Mesenchymal stem cell (in vitro differentiated cells and primary cell): ENCODE measurements around the gene PTGER4.

Experiments
- DNase-seq: peaks from one replicate; pipeline ENCODE4 v3.0.0-alpha.2; 2013
- H2AFZ ChIP-seq: one replicate; pipeline ENCODE4 v1.6.1; 2013; ENCODE audit warnings: low read depth, mild to moderate bottlenecking, control low read depth, inconsistent platforms, low read length, moderate library complexity
- H2AK5ac ChIP-seq: 2 replicates; pipeline ENCODE4 v1.6.1; 2013; ENCODE audit warnings: low read length, moderate library complexity, mild to moderate bottlenecking, inconsistent platforms; ENCODE audit not compliant: severe bottlenecking
- H2BK120ac ChIP-seq: one replicate; pipeline ENCODE4 v1.6.1; 2013; ENCODE audit warnings: low read depth, mild to moderate bottlenecking, inconsistent platforms, low read length, moderate library complexity
- H2BK12ac ChIP-seq, 2 experiments: one replicate each; pipeline ENCODE4 v1.6.1; 2013; ENCODE audit warnings: inconsistent platforms in 2 of 2, low read length in 2 of 2, mild to moderate bottlenecking in 2 of 2, moderate library complexity in 2 of 2, control low read depth in 1 of 2
- H2BK15ac ChIP-seq: one replicate; pipeline ENCODE4 v1.6.1; 2013; ENCODE audit warnings: mild to moderate bottlenecking, low read depth, inconsistent platforms; ENCODE audit not compliant: poor library complexity, severe bottlenecking
- H2BK5ac ChIP-seq: 2 replicates; pipeline ENCODE4 v1.6.1; 2013; ENCODE audit warnings: low read depth, mild to moderate bottlenecking, low read length, control low read depth, inconsistent platforms; ENCODE audit not compliant: poor library complexity, severe bottlenecking
- H3K14ac ChIP-seq, 2 experiments: one replicate each; pipeline ENCODE4 v1.6.1; 2013; ENCODE audit warnings: inconsistent platforms in 2 of 2, low read length in 2 of 2, control low read depth in 1 of 2, mild to moderate bottlenecking in 1 of 2, moderate library complexity in 1 of 2
- H3K18ac ChIP-seq, 2 experiments: one replicate each; pipeline ENCODE4 v1.6.1; 2013; ENCODE audit warnings: inconsistent platforms in 2 of 2, low read length in 2 of 2, control low read depth in 1 of 2, low read depth in 1 of 2, mild to moderate bottlenecking in 1 of 2
- H3K23ac ChIP-seq, 2 experiments: one replicate each; pipeline ENCODE4 v1.6.1; 2013; ENCODE audit warnings: inconsistent platforms in 2 of 2, low read length in 2 of 2, mild to moderate bottlenecking in 2 of 2, moderate library complexity in 2 of 2, control low read depth in 1 of 2
- H3K27ac ChIP-seq: 2 replicates; pipeline ENCODE4 v1.5.1; 2013; ENCODE audit warnings: mild to moderate bottlenecking, moderate library complexity, low read length, control low read depth, inconsistent platforms; ENCODE audit not compliant: poor library complexity, severe bottlenecking
- H3K27me3 ChIP-seq, 2 experiments: 2 replicates each; pipeline versions ENCODE4 v1.6.1 to v1.7.0; 2013; ENCODE audit warnings: low read length in 2 of 2, mild to moderate bottlenecking in 2 of 2, moderate library complexity in 2 of 2, control low read depth in 1 of 2, inconsistent platforms in 1 of 2; ENCODE audit not compliant: control insufficient read depth in 1 of 2, insufficient read depth in 1 of 2
- H3K36me3 ChIP-seq, 2 experiments: 2 replicates each; pipeline versions ENCODE4 v1.6.1 to v1.7.0; 2013; ENCODE audit warnings: low read length in 2 of 2, control low read depth in 1 of 2, inconsistent platforms in 1 of 2, low read depth in 1 of 2, mild to moderate bottlenecking in 1 of 2; ENCODE audit not compliant: insufficient read depth in 2 of 2, control insufficient read depth in 1 of 2
- H3K4ac ChIP-seq, 2 experiments: one replicate each; pipeline ENCODE4 v1.6.1; 2013; ENCODE audit warnings: inconsistent platforms in 2 of 2, low read length in 2 of 2, mild to moderate bottlenecking in 2 of 2, moderate library complexity in 2 of 2, control low read depth in 1 of 2, low read depth in 1 of 2
- H3K4me1 ChIP-seq: 2 replicates; pipeline ENCODE4 v1.6.1; 2013; ENCODE audit warnings: low read depth, low read length, control low read depth; ENCODE audit not compliant: control insufficient read depth, insufficient read depth
- H3K4me2 ChIP-seq: 2 replicates; pipeline ENCODE4 v1.6.1; 2013; ENCODE audit warnings: low read length, mild to moderate bottlenecking, inconsistent platforms; ENCODE audit not compliant: poor library complexity, severe bottlenecking
- H3K4me3 ChIP-seq, 2 experiments: 2 replicates each; pipeline versions ENCODE4 v1.5.1 to v1.7.0; 2013; ENCODE audit warnings: low read length in 2 of 2, mild to moderate bottlenecking in 2 of 2, control low read depth in 1 of 2, low read depth in 1 of 2; ENCODE audit not compliant: insufficient read depth in 1 of 2
- H3K79me1 ChIP-seq: replicated peaks from 2 replicates; pipeline ENCODE4 v1.6.1; 2013; ENCODE audit warnings: mild to moderate bottlenecking, control low read depth, low read length, inconsistent platforms; ENCODE audit not compliant: poor library complexity, severe bottlenecking
- H3K9ac ChIP-seq: 2 replicates; pipeline ENCODE4 v1.7.0; 2013; ENCODE audit warnings: mild to moderate bottlenecking, low read length, moderate library complexity
- H3K9me3 ChIP-seq: 2 replicates; pipeline ENCODE4 v1.7.0; 2013; ENCODE audit warnings: mild to moderate bottlenecking, low read length; ENCODE audit not compliant: control insufficient read depth
- H4K8ac ChIP-seq: one replicate; pipeline ENCODE4 v1.6.1; 2013; ENCODE audit warnings: inconsistent platforms, mild to moderate bottlenecking, low read length, moderate library complexity
- H4K91ac ChIP-seq: one replicate; pipeline ENCODE4 v1.6.1; 2013; ENCODE audit warnings: mild to moderate bottlenecking, low read length, inconsistent platforms
- WGBS: methylation state at CpG from one replicate; pipeline ENCODE4 v1.1.7; 2013; ENCODE audit warnings: mixed read lengths; 5-methylcytosine and 5-hydroxymethylcytosine counted together

PTGER4 gene

DNA sequence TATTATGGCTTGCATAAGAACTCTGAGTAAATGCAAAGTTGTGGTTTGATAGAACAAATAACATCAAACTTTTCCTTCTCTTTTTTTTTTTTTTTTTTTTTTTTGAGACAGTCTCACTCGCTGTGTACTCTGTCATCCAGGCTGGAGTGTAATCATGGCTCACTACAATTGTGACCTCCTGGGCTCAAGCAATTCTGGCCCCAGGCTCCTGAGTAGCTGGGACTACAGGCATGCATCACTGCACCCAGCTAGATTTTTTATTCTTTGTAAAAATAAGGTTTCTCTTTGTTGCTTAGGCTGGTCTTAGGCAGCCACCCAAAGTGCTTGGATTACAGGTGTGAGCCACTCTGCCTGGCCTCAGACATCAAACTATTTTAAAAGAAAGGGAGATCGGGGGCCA lies 19.0 kb upstream of the PTGER4 start:
- no peaks in the 10 kb centered on the region for H3K27me3 ChIP-seq
- no peak overlapping the region for H3K4ac ChIP-seq
- H2AFZ ChIP-seq, result no peak overlapping the region
- no peak for DNase-seq
- H2BK5ac ChIP-seq, result no peak overlapping the region
- H3K23ac ChIP-seq, result no peak overlapping the region
- no peaks in the 10 kb centered on the region for H3K36me3 ChIP-seq
- no peak overlapping the region for H2BK12ac ChIP-seq
- no peak overlapping the region for H3K14ac ChIP-seq
- no peak overlapping the region for H4K91ac ChIP-seq
- no peaks in the 10 kb centered on the region for H3K79me1 ChIP-seq
- H2BK120ac ChIP-seq, result no peak overlapping the region
- H3K9ac ChIP-seq, result no peak overlapping the region
- 100% methylated on average over 1 of the region's 2 CpGs for WGBS
- no peak overlapping the region for H2BK15ac ChIP-seq
- no peaks in the 10 kb centered on the region for H3K9me3 ChIP-seq
- no peak overlapping the region for H4K8ac ChIP-seq
- H2AK5ac ChIP-seq, result no peak overlapping the region
- no peaks in the 10 kb centered on the region for H3K4me1 ChIP-seq
- no peak overlapping the region for H3K18ac ChIP-seq
- no peak overlapping the region for H3K27ac ChIP-seq
- no peak overlapping the region for H3K4me2 ChIP-seq
- no peak overlapping the region for H3K4me3 ChIP-seq

DNA sequence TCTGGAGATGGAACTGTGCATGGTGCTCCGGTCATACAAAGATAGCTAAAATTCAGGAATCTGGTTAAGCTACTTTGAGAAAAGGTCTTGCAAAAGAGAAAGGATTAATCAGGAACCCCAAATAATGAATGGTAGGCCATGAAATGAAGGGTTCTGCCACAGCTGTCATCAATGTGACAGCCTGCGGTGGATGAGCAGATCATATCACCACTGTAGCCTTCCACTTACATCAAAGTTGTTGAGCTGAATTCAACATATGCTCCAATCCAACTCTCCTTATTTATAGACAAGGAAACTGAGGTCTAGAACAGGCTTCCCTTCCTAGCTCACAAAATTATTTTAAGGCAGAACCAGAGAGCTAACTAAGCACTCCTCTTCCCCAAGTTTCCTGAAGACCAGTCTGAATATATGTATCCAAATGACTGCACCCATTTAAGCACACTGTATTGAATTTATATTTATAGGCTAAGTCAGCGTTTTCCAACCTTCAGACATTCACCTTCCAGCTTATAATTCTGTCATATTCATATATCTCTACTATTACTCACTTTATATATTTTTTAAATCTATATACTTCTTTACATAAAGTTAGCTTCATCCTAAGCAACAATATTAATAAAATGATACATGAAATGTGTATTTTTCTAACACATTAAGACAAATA lies 13.9 kb upstream of the PTGER4 start:
- no peaks in the 10 kb centered on the region for H3K4me1 ChIP-seq
- no peak overlapping the region for H3K4me3 ChIP-seq
- no peak overlapping the region for H3K14ac ChIP-seq
- H2BK120ac ChIP-seq, result no peak overlapping the region
- no peak overlapping the region for H2BK5ac ChIP-seq
- no peak overlapping the region for H4K91ac ChIP-seq
- H3K79me1 ChIP-seq, result no peaks in the 10 kb centered on the region
- H3K27ac ChIP-seq, result no peak overlapping the region
- no peak overlapping the region for H2AK5ac ChIP-seq
- H2BK12ac ChIP-seq, result no peak overlapping the region
- H3K23ac ChIP-seq, result no peak overlapping the region
- DNase-seq, result no peak
- no peak overlapping the region for H2BK15ac ChIP-seq
- H3K36me3 ChIP-seq, result no peaks in the 10 kb centered on the region
- H3K4me2 ChIP-seq, result no peak overlapping the region
- H3K9me3 ChIP-seq, result no peaks in the 10 kb centered on the region
- no peaks in the 10 kb centered on the region for H3K27me3 ChIP-seq
- no peak overlapping the region for H2AFZ ChIP-seq
- H4K8ac ChIP-seq, result no peak overlapping the region
- 78% methylated on average over 3 of the region's 3 CpGs for WGBS
- no peak overlapping the region for H3K4ac ChIP-seq
- no peak overlapping the region for H3K18ac ChIP-seq
- no peak overlapping the region for H3K9ac ChIP-seq

GRCh38 chr5:40666657-40667056 lies 13.1 kb upstream of the PTGER4 start:
- Histone ChIP-seq H4K91ac (no peak overlapping the region), H3K27ac (no peak overlapping the region), H2BK120ac (no peak overlapping the region), H2AFZ (no peak overlapping the region), H2BK12ac (no peak overlapping the region), H3K36me3 (no peaks in the 10 kb centered on the region), H3K4me2 (no peak overlapping the region), H2AK5ac (no peak overlapping the region), H3K4me1 (no peaks in the 10 kb centered on the region), H4K8ac (no peak overlapping the region), H3K4ac (no peak overlapping the region), H3K27me3 (no peaks in the 10 kb centered on the region), H3K23ac (no peak overlapping the region), H3K9me3 (no peaks in the 10 kb centered on the region), H2BK15ac (no peak overlapping the region), H2BK5ac (no peak overlapping the region), H3K9ac (no peak overlapping the region), H3K14ac (no peak overlapping the region), H3K18ac (no peak overlapping the region), H3K79me1 (no peaks in the 10 kb centered on the region), H3K4me3 (no peak overlapping the region)
- WGBS, result no CpG with 5 or more reads among the region's 1 CpG
- no peak for DNase-seq

DNA sequence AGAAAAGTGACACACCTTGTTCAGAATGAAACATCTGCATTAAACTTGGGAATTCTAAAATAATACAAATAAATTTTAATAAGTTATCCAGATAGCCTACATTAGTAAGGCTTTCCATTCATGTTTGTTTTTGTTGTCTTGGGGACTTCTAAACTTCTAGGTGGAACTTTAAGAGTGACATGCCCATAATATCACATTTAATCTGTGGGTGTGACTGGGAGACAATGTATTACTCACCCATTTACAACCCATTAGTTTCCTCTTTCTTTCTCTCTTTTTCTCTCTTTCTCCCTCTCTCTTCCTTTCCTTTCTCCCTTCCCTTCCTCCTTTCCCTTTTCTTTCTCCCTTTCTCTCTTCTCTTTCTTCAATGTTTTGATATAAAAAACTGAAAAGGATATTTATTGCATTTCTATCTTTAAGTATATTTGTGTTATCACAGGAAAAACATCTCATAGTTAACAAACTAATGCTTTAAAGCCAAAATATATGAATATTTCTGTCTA lies 12.5 kb upstream of the PTGER4 start:
- no peaks in the 10 kb centered on the region for H3K9me3 ChIP-seq

More for the DNA sequence above, 12.5 kb upstream of the PTGER4 start:
- Histone ChIP-seq H3K27ac (no peak overlapping the region), H3K4ac (no peak overlapping the region), H3K27me3 (no peaks in the 10 kb centered on the region), H2BK15ac (no peak overlapping the region), H4K91ac (no peak overlapping the region), H2AK5ac (no peak overlapping the region), H2BK5ac (no peak overlapping the region), H3K9ac (no peak overlapping the region), H3K4me3 (no peak overlapping the region), H3K14ac (no peak overlapping the region), H2AFZ (no peak overlapping the region), H2BK120ac (no peak overlapping the region), H2BK12ac (no peak overlapping the region), H3K4me1 (no peaks in the 10 kb centered on the region), H4K8ac (no peak overlapping the region), H3K79me1 (no peaks in the 10 kb centered on the region), H3K18ac (no peak overlapping the region), H3K4me2 (no peak overlapping the region), H3K23ac (no peak overlapping the region), H3K36me3 (no peaks in the 10 kb centered on the region)
- DNase-seq, result no peak
